ENCODE data around the gene ZBTB40.

Gene ZBTB40

DNA sequence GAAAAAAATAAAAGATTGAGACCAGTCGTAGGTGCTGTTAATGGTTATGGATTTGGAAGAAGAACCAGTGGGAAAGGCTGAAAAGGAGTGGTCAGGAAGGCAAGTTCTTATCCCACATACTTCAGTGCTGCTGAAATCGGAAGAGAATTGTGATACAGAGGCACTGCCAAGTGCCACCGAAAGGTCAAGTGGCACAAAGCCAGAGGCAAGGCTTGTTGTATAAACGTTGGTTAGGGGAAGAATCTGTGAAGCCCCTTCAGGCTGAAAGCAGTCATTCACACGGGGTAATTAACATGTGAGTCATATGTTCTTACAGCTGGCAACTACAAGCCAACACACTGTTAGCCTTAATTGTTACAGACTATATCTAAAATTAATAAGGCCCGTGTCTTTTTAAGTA lies 48.8 kb downstream of the ZBTB40 start:
- H3K79me2 ChIP-seq (ENCODE audit: insufficient read depth, low read length), result 0 out of 2 replicates have a peak, but pooled peaks cover 4% of the 10 kb centered on the region
- DNase-seq (no peak), ATAC-seq (ENCODE audit: insufficient read depth, low read depth) (no peak)
- H3K9me3 ChIP-seq (ENCODE audit: insufficient read depth, low read length, severe bottlenecking), result no peaks in the 10 kb centered on the region
- no peak overlapping the region for H3K9ac ChIP-seq (ENCODE audit: low read depth, low read length)
- TF ChIP-seq, protein P1, sequence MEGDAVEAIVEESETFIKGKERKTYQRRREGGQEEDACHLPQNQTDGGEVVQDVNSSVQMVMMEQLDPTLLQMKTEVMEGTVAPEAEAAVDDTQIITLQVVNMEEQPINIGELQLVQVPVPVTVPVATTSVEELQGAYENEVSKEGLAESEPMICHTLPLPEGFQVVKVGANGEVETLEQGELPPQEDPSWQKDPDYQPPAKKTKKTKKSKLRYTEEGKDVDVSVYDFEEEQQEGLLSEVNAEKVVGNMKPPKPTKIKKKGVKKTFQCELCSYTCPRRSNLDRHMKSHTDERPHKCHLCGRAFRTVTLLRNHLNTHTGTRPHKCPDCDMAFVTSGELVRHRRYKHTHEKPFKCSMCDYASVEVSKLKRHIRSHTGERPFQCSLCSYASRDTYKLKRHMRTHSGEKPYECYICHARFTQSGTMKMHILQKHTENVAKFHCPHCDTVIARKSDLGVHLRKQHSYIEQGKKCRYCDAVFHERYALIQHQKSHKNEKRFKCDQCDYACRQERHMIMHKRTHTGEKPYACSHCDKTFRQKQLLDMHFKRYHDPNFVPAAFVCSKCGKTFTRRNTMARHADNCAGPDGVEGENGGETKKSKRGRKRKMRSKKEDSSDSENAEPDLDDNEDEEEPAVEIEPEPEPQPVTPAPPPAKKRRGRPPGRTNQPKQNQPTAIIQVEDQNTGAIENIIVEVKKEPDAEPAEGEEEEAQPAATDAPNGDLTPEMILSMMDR (IDR thresholded peaks at IDR 0.05; ENCODE audit: borderline replicate concordance, extremely low read depth, low read length, poor library complexity, severe bottlenecking), result no peak
- no peak for TF ChIP-seq EZH2 (IDR thresholded peaks at IDR 0.05; ENCODE audit: borderline replicate concordance, low read depth, low read length, severe bottlenecking)
- H2AFZ ChIP-seq (ENCODE audit: low read depth, low read length), result no peak overlapping the region
- H3K27me3 ChIP-seq (ENCODE audit: insufficient read depth, low read length, poor library complexity), result no peaks in the 10 kb centered on the region
- H3K36me3 ChIP-seq (ENCODE audit: insufficient read depth, low read length), result peaks cover 42% of the 10 kb centered on the region
- no peak overlapping the region for H3K4me2 ChIP-seq (ENCODE audit: insufficient read depth, low read length)
- H3K4me3 ChIP-seq (ENCODE audit: low read depth in 1 of 2, low read length in 2 of 2), result no peak overlapping the region
- H4K20me1 ChIP-seq (ENCODE audit: insufficient read depth, low read length), result peaks cover 7% of the 10 kb centered on the region; the same call in 1 of the 2 replicates
- H3K27ac ChIP-seq (ENCODE audit: low read length), result no peak overlapping the region
- no peaks in the 10 kb centered on the region for H3K4me1 ChIP-seq (ENCODE audit: insufficient read depth, low read length)

DNA sequence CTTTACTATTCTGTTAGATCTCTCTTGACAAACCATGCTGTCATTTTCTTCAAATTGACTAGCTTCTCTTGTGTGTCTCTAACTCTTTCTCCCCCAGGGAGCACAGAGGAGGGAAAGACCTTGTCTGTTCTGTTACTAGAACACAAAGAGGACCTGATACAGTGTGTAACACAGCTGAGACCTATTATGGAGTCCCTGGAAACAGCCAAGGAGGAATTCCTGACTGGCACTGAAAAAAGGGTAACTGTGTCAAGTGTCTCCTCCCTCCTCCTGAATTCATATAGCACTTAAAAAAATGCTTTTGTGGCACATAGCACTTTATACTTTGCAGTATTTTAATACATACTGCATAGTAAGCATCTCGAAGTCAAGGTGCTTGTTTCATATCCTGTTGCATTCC lies 50.6 kb downstream of the ZBTB40 start:
- Histone ChIP-seq H3K79me2 (ENCODE audit: insufficient read depth, low read length) (0 out of 2 replicates have a peak, but pooled peaks cover 4% of the 10 kb centered on the region), H3K4me3 (ENCODE audit: low read depth in 1 of 2, low read length in 2 of 2) (no peak overlapping the region), H3K4me2 (ENCODE audit: insufficient read depth, low read length) (no peak overlapping the region), H4K20me1 (ENCODE audit: insufficient read depth, low read length) (no peaks in the 10 kb centered on the region), H3K9ac (ENCODE audit: low read depth, low read length) (no peak overlapping the region), H3K27ac (ENCODE audit: low read length) (no peak overlapping the region), H3K4me1 (ENCODE audit: insufficient read depth, low read length) (no peaks in the 10 kb centered on the region), H3K27me3 (ENCODE audit: insufficient read depth, low read length, poor library complexity) (no peaks in the 10 kb centered on the region), H3K36me3 (ENCODE audit: insufficient read depth, low read length) (peaks cover 46% of the 10 kb centered on the region; the same call in 1 of the 2 replicates), H3K9me3 (ENCODE audit: insufficient read depth, low read length, severe bottlenecking) (no peaks in the 10 kb centered on the region), H2AFZ (ENCODE audit: low read depth, low read length) (no peak overlapping the region)
- TF ChIP-seq EZH2 (IDR thresholded peaks at IDR 0.05; ENCODE audit: borderline replicate concordance, low read depth, low read length, severe bottlenecking), result no peak
- ATAC-seq (ENCODE audit: insufficient read depth, low read depth) (no peak), DNase-seq (no peak)

DNA sequence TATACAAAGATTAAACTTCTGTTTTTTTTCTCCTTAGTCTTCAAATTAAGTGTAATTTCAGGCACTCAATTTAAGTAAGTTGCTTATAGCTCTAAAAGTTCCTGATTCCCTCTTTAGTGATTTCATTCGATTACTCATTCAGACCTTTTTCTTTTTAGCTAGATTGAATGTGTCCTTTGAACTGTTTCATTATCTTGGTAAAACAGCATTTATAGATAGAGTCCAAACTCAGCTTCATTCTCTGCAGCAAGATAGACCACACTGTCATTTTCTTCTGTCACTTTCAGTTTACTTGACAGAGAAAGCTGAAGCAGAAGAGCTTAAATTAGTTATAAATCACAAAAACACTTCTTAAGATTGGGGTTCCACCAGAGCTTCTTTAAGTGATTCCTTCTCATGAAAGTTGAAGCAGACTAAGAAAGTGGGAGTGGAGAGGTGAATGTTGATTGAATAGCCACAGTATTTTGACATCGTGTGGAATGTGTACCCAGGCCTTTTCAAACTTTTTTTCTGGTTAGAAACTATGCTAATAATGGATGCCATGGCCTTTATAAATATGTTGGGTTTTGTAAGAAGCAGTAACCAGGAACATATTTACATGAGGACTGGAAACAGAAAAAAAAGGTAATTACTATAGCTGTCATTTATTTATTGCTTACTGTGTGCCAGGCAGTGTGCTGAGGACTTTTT lies 52.2 kb downstream of the ZBTB40 start:
- Histone ChIP-seq H3K79me2 (ENCODE audit: insufficient read depth, low read length) (0 out of 2 replicates have a peak, but pooled peaks cover 3% of the 10 kb centered on the region), H3K27me3 (ENCODE audit: insufficient read depth, low read length, poor library complexity) (no peaks in the 10 kb centered on the region), H2AFZ (ENCODE audit: low read depth, low read length) (no peak overlapping the region), H3K4me2 (ENCODE audit: insufficient read depth, low read length) (no peak overlapping the region), H3K9ac (ENCODE audit: low read depth, low read length) (no peak overlapping the region), H3K9me3 (ENCODE audit: insufficient read depth, low read length, severe bottlenecking) (no peaks in the 10 kb centered on the region), H3K27ac (ENCODE audit: low read length) (no peak overlapping the region), H3K36me3 (ENCODE audit: insufficient read depth, low read length) (peaks cover 57% of the 10 kb centered on the region), H4K20me1 (ENCODE audit: insufficient read depth, low read length) (no peaks in the 10 kb centered on the region), H3K4me1 (ENCODE audit: insufficient read depth, low read length) (no peaks in the 10 kb centered on the region), H3K4me3 (ENCODE audit: low read depth in 1 of 2, low read length in 2 of 2) (no peak overlapping the region)
- ATAC-seq (ENCODE audit: insufficient read depth, low read depth) (no peak), DNase-seq (no peak)
- TF ChIP-seq EZH2 (IDR thresholded peaks at IDR 0.05; ENCODE audit: borderline replicate concordance, low read depth, low read length, severe bottlenecking), result no peak
- TF ChIP-seq, protein P1 (IDR thresholded peaks at IDR 0.05; ENCODE audit: borderline replicate concordance, extremely low read depth, low read length, poor library complexity, severe bottlenecking), result no peak

DNA sequence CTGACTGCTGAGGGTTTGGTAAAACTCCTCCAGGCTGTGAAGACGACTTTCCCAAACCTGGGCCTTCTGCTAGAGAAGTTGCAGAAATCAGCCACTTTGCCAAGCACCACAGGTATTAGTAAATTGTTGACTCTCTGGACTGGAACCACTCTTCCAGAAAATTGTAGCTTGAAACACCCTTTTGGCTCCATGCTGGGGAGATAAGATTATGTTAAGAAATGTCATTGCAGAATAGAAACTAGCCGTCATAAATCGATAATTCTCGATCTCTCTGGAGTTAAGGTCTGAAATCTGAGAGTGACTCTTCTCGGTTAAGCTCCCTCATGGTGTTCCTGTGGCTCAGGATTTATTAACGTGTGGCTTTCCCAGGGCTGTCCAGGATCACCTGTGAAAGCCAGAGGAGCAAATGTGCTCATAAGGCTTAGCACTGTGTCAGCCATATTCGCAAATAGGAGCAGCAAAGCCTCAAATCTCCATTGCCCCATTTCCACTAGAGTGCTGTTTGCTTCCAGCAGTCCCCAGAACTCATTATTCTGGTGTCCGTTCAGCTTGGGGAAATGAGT lies 54.6 kb downstream of the ZBTB40 start:
- Histone ChIP-seq H3K9ac (ENCODE audit: low read depth, low read length) (no peak overlapping the region), H3K27me3 (ENCODE audit: insufficient read depth, low read length, poor library complexity) (no peaks in the 10 kb centered on the region), H3K4me3 (ENCODE audit: low read depth in 1 of 2, low read length in 2 of 2) (no peak overlapping the region), H3K79me2 (ENCODE audit: insufficient read depth, low read length) (no peaks in the 10 kb centered on the region), H3K36me3 (ENCODE audit: insufficient read depth, low read length) (peaks cover 75% of the 10 kb centered on the region), H2AFZ (ENCODE audit: low read depth, low read length) (no peak overlapping the region), H3K4me1 (ENCODE audit: insufficient read depth, low read length) (no peaks in the 10 kb centered on the region), H3K27ac (ENCODE audit: low read length) (no peak overlapping the region), H3K9me3 (ENCODE audit: insufficient read depth, low read length, severe bottlenecking) (no peaks in the 10 kb centered on the region), H4K20me1 (ENCODE audit: insufficient read depth, low read length) (no peaks in the 10 kb centered on the region), H3K4me2 (ENCODE audit: insufficient read depth, low read length) (no peak overlapping the region)
- no peak for DNase-seq
- TF ChIP-seq EZH2 (IDR thresholded peaks at IDR 0.05; ENCODE audit: borderline replicate concordance, low read depth, low read length, severe bottlenecking), result no peak
- TF ChIP-seq, protein P1 (IDR thresholded peaks at IDR 0.05; ENCODE audit: borderline replicate concordance, extremely low read depth, low read length, poor library complexity, severe bottlenecking), result no peak
- ATAC-seq (ENCODE audit: insufficient read depth, low read depth), result no peak

Data from DND-41 (cell line).